NOMO-1 (cell line): ENCODE results near the gene KHNYN.
"Not testable (repeated sequence)": the region's sequence is repeated elsewhere in the genome, so short reads cannot be mapped to it uniquely, and the experiment has no call there.

ENCODE experiments used
- DNase-seq, 2 experiments: peaks; one replicate each; lab custom pipeline; 2025; ENCODE audit not compliant: unreplicated experiment in 2 of 2; lab: John Stamatoyannopoulos, UW

KHNYN gene

DNA sequence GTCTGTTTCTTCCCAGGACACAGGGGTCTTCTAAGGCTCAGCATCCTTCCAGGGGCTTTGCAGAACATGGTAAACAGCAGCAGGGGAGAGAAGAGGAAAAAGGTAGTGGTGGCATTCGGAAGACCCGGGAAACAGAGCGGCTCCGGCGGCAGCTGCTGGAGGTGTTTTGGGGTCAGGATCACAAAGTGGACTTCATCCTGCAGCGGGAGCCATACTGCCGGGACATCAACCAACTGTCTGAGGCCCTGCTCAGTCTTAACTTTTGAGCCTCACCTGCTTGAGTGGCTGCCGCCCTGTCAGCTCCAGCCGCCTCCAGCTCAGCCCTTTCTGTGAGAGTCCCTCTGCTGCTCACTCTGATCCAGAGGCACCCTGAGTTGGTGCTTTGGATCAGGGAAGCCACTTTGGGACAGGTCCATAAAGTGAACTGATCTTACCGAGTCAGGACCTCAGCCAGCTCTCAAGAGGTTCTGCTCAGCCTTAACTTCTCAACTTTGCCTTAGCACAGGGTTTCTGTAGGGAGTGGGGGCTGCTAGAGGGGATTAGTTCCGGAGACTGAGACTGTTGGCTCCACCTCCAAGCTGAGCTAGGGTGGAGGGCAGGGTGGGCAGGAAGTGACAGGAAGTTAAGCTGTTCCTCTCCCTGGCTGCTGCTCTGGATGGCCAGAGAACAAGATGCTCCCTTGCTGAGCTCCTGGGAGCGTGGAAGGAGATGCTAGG, 7.4 kb downstream of the KHNYN start:
- no peak for DNase-seq

DNA sequence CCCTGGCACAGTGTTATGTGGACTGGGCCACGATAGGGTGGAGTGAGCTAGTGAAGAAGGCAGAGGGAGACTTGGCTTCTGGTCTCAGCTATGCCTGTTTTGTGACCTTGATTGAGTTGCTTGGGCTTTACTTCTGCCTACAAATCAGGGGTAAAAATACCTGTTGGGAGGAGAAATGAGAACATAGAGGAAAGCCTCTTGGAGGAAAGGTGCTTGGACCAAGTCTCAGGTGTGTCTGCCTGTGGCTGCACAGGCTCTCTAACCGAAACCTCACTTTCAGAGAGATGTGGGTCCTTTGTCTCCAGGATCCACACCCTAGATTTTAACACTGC, 7.9 kb downstream of the KHNYN start:
- DNase-seq, result no peak

DNA sequence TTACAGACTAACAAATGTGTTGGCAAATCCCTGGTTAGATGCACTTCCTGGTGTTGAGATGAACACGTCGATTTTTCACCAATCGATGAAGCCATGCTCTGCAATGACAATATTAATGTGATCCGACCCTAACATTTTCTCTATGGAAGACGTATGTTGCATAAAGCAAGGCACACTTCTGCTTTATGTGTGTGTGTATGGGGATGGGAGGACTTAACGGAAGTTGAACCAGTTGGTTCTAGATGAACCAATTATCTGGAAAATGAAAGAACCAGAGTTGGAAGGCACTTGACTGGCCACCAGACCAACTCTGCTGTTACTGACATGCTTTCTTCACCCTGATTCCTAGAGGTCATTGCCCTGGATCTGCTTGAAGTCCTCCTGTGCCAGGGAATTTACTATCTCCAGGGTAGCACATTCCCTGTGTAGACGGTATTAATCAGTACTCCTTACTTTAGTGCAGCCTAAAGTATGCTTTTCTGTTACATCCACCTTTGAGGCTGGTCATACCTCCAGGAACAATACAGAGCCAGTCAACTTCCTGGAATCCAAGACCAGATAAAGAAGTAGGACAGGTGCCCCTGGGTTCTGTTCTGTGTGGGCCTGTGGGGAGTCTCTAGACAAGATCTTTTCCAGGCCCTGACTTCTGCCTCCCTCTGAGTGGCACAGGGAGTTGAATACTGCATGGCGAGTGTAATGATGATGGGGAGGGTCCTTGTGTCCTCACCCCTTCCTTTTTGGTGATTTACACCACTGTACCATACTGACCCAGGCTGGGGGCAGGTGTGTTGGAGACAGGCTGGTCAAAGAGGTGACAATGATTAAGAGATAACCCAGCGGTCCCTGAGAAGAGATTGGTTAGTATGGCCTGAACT, 8.7 kb downstream of the KHNYN start:
- peak; percentile 27 to 39 for DNase-seq

DNA sequence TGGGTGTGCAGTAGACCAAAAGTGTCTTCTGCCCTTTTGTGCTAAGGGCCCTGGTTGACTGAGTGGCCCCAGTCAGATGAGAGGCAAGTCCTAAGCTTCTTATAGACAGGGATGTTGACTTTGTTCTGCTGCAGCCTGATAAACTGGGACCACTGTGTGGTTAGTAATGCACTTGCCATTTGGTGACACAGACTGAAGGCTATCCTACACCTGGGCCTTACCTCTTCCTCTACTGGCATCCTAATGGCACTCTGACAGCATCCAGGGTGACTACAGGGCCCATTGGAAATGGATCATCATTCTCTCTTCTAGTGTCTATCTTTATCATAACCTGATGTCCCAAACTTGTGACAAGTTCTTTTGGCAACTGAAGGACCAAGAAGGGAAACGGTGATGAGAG, 9.5 kb downstream of the KHNYN start:
- no peak for DNase-seq

DNA sequence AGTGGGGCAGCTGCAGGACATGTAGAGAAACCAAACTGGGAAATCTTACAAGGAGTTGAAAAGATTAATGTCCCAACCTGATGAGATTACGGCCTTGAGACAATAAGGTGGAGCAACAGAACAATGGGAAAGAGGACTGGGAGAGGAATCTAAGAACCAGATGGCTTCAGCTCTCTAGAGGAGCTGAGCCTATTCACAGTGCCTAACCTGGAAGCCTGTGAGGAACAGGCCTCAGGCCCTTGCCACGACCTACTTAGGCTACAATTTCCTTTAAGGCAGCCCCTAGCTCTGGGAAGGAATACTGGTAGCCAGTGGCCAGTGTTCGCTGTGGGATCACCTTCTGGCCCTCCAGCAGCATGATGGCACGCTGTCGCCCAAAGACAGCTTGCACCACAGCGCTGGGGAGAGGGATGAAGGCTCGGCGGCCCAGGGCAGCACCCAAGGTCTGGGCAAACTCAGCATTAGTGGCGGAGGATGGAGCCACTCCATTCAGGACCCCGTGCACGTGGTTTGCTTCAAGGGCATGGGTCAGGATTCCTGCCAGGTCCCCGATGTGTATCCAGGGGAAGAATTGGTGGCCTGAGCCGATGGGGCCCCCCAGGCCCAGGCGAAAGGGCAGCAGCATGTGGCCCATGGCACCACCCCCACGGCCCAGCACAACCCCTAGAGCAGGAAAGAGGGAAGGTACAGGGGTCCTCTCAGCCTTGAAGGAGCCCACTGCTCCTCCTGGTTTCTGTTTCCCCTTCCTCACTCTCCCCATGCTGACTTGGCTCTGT, 10.3 kb downstream of the KHNYN start:
- DNase-seq, result no peak

DNA sequence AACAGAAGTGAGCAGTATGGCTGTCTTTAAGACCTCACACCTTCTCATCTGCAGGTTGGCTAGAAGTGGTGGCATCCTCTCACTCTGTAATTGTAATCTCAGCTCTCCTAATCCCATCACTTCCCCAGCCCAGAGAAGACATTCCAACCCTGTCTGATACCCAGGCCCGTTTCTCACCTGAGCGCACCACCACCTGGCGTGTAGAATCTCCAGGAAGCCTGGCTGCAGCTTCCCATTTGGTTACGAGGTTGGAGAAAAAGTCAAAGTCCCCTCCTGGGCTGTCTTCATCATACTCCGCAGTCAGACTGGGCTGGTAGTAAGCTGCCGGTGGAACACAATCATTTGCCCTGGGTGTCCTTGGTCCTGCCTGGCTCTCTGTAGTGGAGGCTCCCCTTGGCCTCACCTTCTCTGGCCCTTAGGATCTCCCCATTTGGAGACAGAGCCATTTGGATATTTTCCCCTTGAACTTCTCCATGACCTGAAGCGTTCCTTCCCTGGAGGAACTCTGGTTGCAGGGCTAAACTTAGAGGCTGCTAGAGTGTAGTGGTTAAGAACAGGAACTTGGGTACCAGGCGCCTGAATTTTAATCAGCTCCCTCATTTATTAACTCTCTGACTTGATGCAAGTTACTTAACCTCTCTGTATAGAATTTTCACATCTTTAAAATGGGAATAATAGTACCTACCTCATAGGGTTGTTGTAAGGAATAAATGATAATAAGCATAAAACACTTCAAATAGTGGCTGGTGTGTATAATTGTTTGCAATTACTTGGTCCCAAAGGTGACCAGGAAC, 11.0 kb downstream of the KHNYN start:
- DNase-seq, result no peak

DNA sequence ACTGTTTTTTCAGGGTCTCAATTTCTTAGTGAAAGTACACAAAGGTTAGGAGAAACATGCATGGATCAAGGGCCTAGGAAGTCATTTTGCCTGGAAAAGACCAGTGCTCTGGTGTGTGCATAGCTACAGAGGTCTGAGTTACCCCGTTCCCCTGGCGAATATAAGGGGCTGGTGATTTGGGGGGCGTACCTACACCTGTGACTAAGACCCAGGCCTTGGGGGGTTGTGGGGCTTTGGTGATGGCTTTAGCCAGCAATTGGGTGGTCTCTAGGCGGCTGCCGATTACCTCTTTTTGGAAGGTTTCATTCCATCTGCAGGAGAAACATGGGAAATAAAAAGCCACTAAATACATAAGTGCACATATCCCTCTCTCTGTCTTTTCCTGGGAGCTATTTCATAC, 11.7 kb downstream of the KHNYN start:
- no peak for DNase-seq

DNA sequence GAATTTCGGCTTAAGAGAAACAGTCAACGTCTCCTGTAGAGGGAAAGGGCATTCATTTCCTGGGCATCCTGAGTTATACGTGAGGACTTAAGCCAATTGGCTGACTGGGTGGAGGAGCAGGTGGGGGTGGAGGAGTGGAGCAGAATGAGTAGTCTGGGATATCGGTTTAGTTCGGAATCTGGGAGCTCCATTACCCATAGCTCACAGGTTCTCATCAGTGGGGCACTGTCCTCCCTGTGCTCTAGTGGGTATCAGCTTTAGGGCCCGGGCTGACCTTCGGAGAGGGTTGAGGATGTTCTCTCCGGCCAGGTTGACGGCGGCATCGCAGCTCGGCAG, 12.1 kb downstream of the KHNYN start:
- no peak for DNase-seq

DNA sequence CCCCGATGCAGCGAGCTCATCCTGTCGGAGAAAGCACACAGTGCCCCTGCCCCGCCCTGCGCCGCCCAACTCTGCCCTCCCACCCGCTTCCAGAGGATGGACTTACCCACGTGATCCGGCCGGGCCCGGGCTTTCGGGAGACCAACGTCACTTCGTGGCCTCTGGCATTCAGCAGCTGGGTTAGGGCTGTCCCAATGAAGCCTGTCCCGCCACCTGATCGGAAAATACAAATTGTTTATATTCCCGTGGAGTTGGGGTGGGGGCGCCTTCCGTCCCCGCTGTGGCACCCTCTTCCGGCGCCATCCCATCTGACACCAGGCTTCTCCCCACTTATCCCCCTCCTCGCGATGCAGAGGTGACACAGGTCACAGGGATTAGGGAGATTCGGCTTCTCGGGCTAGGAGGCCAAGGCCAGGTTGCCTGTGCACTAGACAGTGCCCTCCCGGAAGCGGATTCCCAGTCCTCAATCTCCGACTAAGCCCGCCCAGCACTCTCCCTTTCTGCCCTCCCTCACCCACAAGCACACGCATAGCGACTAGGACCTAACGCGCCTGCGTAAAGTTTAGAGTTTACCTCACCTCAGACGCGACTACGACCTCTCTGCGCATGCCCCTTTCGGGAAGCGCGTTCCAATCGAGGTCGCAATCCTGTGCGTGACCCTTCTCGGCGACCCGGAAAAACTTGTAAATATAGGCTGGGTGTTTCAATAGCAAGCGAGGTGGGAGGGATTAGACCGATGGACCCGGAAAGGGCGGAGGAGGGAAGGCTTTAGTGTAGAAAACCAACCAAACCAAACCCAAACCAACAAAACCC, 12.7 kb downstream of the KHNYN start, which contains the start of gene SDR39U1:
TSS of gene SDR39U1 (minus strand) at position 537 of the 813 bp plus-strand sequence. CDS start at position 530, 7 bp downstream.
- peak; percentile 99 for DNase-seq

DNA sequence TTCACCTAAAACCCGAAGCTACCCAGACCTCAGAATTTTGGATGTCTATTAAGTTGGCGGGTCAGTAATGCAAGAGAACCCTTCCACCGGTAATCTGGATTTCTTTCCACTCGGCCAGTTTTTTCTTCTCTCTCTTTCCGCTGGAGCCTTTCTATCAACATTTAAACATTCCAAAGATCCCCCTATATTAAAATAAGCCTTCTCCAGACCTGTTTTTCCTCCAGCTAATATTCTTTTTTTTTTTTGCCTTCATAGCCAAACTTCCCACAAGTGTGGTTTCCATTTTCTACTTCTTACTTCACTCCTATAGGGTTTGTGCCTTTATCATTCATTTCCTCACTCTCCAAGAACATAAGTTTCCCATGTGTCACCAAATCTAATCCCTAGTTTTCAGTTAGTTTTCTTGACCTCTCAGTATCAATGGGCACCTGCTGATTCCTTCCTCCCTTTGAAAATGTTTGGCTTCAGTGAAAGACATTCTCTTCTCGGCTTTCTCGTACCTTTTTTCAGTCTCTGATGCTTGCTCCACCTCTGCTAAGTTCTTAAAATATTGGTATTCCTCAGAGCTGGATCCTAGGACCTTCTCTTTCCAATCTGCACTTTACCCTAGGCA, 13.4 kb downstream of the KHNYN start:
- DNase-seq, result no peak

DNA sequence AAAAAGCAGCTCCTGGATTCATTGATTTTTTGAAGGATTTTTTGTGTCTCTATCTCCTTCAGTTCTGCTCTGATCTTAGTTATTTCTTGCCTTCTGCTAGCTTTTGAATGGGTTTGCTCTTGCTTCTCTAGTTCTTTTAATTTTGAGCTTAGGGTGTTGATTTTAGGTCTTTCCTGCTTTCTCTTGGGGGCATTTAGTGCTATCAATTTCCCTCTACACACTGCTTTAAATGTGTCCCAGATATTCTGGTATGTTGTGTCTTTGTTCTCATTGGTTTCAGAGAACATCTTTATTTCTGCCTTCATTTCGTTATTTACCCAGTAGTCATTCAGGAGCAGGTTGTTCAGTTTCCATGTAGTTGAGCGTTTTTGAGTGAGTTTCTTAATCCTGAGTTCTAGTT, 21.1 kb downstream of the KHNYN start:
- not testable (repeated sequence) for DNase-seq

DNA sequence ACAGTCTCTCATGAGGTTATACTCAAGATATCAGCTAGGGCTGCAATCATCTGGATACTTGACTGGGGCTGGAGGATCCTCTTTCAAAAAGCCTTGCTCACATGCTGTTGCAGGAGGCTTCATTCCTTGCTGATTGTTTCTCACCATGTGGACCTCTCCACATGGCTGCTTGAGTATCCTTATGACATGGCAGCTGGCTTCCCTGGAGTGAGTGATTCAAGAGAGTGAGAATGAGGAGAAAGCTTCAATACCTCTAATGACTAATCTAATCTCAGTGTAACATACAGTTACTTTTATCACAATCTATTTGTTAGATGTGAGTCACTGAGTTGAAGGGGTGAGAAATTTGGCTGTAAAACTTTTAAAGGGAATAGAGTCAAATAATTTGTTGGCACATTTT, 27.2 kb downstream of the KHNYN start:
- DNase-seq, result no peak

DNA sequence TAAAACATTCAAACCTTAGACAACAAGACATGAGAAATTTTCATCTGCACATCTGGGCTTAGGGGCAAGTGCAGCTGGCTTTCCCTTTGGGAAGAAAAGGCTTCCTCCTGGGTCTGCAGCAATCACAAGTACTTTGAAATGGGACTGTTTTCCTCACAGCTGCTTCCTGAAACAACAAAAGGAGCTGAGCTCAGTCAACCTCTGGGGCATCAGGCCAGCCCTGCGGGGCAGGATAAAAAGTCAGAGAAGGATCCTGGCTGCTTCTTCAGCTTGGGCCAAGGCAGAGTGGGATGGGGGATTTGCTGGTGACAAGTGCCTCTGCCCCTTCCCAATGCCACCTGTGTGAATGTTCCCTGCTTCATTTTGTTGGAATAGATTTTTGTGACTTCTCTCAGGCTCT, 29.0 kb downstream of the KHNYN start:
- no peak for DNase-seq

DNA sequence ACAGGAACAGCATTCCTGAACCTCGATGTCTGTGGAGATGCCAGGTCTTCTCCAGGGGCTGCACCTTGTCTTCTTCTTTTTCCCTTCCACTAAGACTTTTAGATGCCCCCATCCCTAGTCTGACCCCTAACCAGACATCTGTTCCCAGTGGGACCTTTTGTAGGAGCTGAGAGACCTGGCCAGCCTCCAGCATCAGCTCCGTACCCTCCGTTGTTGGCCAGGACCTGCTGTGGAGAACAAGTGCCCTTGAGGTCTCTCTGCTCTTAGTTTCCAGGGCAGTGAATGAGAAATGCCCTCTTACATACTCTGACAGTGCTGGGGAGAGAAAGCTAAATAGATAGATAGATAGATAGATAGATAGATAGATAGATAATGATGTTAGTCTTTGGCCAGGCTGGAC, 29.6 kb downstream of the KHNYN start:
- DNase-seq, result no peak

DNA sequence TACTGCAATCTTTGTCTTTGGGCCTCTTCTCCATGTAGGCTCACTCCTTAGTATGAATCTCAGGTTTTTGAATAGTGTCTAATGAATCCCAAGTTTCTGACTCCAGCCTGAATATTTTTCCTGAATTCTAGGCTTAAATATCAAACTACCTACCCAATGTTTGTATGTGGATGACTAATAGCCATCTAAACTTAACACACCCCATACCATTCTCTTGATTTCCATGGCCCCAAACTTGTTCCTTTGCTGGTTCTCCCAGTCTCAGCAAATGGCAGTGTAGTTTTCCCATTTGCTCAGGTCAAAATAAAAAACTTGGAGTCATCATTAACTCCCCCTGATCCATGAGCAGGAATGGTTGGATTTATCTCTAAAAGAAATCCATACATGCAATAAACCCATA, 31.6 kb downstream of the KHNYN start:
- no peak for DNase-seq

DNA sequence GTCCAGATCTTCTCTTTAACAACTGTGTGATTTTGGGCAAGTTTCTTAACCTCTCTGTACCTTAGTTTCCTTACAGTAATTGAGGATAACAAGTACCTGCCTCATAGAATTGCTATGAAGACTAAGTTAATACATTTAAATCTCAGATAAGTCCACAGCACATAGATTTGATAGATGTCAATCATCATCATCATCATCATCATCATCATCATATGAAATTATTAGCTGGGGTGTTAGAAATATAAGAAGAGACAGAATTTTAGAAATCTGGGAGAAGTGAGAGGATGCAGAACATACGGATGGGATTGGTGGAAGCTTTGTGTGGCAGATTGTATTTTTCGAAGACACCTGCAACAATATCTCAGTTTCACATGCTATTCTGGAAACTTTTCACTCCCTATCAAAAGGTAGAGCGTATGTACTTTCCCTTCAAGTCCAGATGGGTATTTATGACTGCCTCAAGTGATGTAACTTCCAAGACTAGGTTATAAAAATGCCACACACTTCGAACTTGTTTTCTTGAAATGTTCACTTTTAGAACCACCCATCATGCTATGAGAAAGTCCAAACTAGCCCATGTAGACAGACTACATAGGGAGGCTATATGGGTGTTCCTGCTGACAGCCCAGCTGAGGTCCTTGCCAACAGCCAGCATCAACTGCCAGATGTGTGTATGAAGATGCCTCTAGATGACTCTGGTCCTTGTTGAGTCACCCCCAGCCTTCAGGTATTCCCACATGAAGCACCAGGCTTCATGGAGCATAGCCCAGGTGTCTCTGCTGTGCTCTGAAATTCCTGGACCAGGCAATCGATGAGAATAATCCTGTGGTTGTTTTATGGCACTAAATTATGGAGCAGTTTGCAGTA, 33.5 kb downstream of the KHNYN start:
- no peak for DNase-seq

DNA sequence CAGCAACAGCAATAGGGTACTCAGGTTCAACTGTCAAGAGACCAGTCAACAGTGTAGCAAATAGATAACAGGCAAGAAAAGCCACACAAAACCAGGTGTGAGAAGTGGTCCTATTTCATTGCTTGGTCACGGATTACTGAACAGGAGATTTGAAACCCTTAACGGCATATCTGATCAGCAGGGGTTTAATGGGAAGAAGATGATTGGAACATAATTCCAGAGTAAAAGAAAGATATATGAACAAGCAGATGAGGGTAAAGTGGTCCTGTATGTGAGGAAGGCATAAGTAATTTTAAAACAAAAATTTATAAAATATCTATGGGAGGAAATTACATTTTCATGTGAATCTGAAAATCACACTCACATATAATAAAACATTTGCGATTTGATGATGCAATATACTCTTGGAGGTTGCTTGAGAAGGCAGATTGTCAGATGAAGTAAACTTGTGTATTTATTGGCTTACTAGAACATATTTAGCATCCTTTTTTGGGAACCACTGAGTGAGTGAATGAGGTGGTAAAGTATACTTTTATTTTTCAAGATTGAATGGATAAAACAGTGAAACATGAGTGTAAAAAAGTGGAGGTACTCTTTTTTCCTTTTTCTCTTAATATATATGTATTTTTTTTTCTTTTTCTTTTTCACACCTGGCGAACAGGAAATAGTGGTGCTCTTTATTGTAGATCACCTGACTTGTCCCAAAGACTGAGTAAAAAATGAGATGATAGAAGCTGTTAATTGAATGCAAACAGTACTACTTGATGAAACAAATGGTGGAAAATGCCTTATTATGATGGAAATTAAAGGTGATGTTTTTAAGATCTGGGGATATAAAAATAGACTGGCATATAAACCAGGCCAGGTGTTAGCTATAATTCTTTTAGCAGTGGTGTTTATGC, 34.4 kb downstream of the KHNYN start:
- DNase-seq, result no peak

DNA sequence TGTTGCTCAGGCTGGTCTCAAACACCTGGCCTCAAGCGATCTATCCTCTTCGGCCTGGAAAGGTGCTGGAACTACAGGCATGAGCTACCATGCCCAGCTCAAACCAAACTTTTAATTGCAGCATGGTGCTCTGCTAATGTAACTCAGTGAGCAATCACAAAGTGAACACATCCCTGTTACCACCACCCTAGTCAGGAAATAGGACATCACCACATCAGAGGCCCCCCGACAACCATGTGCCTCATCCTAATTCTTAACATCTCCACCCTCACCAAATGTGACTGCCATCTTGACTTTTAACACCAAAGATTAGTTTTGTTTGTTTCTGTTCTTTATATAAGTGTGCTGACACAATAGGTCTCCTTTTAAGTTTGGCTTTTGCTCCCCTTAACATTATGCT, 35.6 kb downstream of the KHNYN start:
- no peak for DNase-seq
